ENCODE data around the gene BRD2. TPM values are rescaled to one million over a fixed set of nuclear protein-coding genes. Genes with fewer than 3 reads are reported as not detected.

The BRD2 gene
- total RNA-seq, 1 experiment from 2014 or later = 125 TPM

GRCh38 chr6:32949113-32949512 is 19.3 kb upstream of the BRD2 start:
- DNase-seq (ENCODE audit: low read depth) = no peak

GRCh38 chr6:32950010-32950409 is 18.4 kb upstream of the BRD2 start:
- DNase-seq (ENCODE audit: low read depth) = no peak

- no peak for DNase-seq (ENCODE audit: low read depth)
Observed at GRCh38 chr6:32950449-32950848, 17.9 kb upstream of the BRD2 start.

- peak; percentile 95 for DNase-seq (ENCODE audit: low read depth)
Observed at GRCh38 chr6:32952817-32953739, 15.3 kb upstream of the BRD2 start, which contains the start of gene HLA-DMA. Gene HLA-DMA, minus strand, starts transcription at chr6:32953097. Its CDS starts 61 bp downstream, at chr6:32953036.

- DNase-seq (ENCODE audit: low read depth) = no peak
Observed at GRCh38 chr6:32953775-32954174, 14.6 kb upstream of the BRD2 start.

- DNase-seq (ENCODE audit: low read depth) = no peak
Observed at GRCh38 chr6:32954267-32954666, 14.1 kb upstream of the BRD2 start.

- DNase-seq (ENCODE audit: low read depth) = peak; percentile 31
Observed at GRCh38 chr6:32954986-32955802, 13.2 kb upstream of the BRD2 start.

GRCh38 chr6:32956176-32956575 is 12.2 kb upstream of the BRD2 start:
- no peak for DNase-seq (ENCODE audit: low read depth)

- DNase-seq (ENCODE audit: low read depth) = no peak
Observed at GRCh38 chr6:32960563-32960962, 7.8 kb upstream of the BRD2 start.

- no peak for DNase-seq (ENCODE audit: low read depth)
Observed at GRCh38 chr6:32962213-32962826, 6.1 kb upstream of the BRD2 start.

- DNase-seq (ENCODE audit: low read depth) = no peak
Observed at GRCh38 chr6:32963866-32964265, 4.5 kb upstream of the BRD2 start.

- DNase-seq (ENCODE audit: low read depth) = no peak
Observed at GRCh38 chr6:32964776-32965175, 3.6 kb upstream of the BRD2 start.

GRCh38 chr6:32967151-32968091 is 973 bp upstream of the BRD2 start:
- peak; percentile 77 for DNase-seq (ENCODE audit: low read depth)

GRCh38 chr6:32968867-32969684 is 682 bp downstream of the BRD2 start:
- peak; percentile 94 for DNase-seq (ENCODE audit: low read depth)

- peak; percentile 96 for DNase-seq (ENCODE audit: low read depth)
Observed at GRCh38 chr6:32969685-32970412, 1.5 kb downstream of the BRD2 start.

- peak; percentile 89 for DNase-seq (ENCODE audit: low read depth)
Observed at GRCh38 chr6:32970413-32971241, 2.2 kb downstream of the BRD2 start.

GRCh38 chr6:32971242-32971580 is 2.8 kb downstream of the BRD2 start:
- DNase-seq (ENCODE audit: low read depth) = no peak

GRCh38 chr6:32971581-32972352 is 3.4 kb downstream of the BRD2 start:
- DNase-seq (ENCODE audit: low read depth) = peak; percentile 100
